HUES48 (cell line): Measurements from ENCODE around the gene TOMM70.

Source experiments
- H3K27ac ChIP-seq: one replicate; pipeline ENCODE4 v1.7.0; 2013; ENCODE audit warnings: low read depth, low read length, inconsistent platforms
- H3K27me3 ChIP-seq: 2 replicates; pipeline ENCODE4 v1.6.1; 2013; ENCODE audit warnings: mild to moderate bottlenecking, low read length; ENCODE audit not compliant: control insufficient read depth, insufficient read depth
- H3K36me3 ChIP-seq: 2 replicates; pipeline ENCODE4 v1.6.1; 2013; ENCODE audit warnings: low read length; ENCODE audit not compliant: control insufficient read depth, insufficient read depth
- H3K4me1 ChIP-seq: 2 replicates; pipeline ENCODE4 v1.6.1; 2013; ENCODE audit warnings: mild to moderate bottlenecking, low read length; ENCODE audit not compliant: control insufficient read depth, insufficient read depth
- H3K4me3 ChIP-seq: 2 replicates; pipeline ENCODE4 v1.5.1; 2013; ENCODE audit warnings: mild to moderate bottlenecking, low read depth, low read length
- H3K9ac ChIP-seq: 2 replicates; pipeline ENCODE4 v1.6.1; 2013; ENCODE audit warnings: mild to moderate bottlenecking, low read depth, low read length, moderate library complexity
- H3K9me3 ChIP-seq: 2 replicates; pipeline ENCODE4 v1.6.1; 2013; ENCODE audit warnings: low read length; ENCODE audit not compliant: control insufficient read depth, insufficient read depth

TOMM70 gene

GRCh38 chr3:100411091-100411982 is 10.4 kb upstream of the TOMM70 start:
- Histone ChIP-seq H3K4me3 (no peak overlapping the region), H3K4me1 (peaks cover 38% of the 10 kb centered on the region), H3K36me3 (peaks cover 6% of the 10 kb centered on the region; the same call in 1 of the 2 replicates), H3K9me3 (no peaks in the 10 kb centered on the region), H3K9ac (no peak overlapping the region), H3K27ac (no peak overlapping the region), H3K27me3 (no peaks in the 10 kb centered on the region)

- Histone ChIP-seq H3K4me3 (no peak overlapping the region; the same call in 1 of the 2 replicates), H3K9me3 (no peaks in the 10 kb centered on the region), H3K36me3 (peaks cover 10% of the 10 kb centered on the region; the same call in 1 of the 2 replicates), H3K27me3 (no peaks in the 10 kb centered on the region), H3K27ac (no peak overlapping the region), H3K9ac (no peak overlapping the region), H3K4me1 (peaks cover 16% of the 10 kb centered on the region)
Measured at GRCh38 chr3:100407977-100408532, 7.2 kb upstream of the TOMM70 start.

- Histone ChIP-seq H3K36me3 (peaks cover 10% of the 10 kb centered on the region; the same call in 1 of the 2 replicates), H3K9me3 (no peaks in the 10 kb centered on the region), H3K4me1 (peaks cover 14% of the 10 kb centered on the region), H3K9ac (no peak overlapping the region), H3K4me3 (no peak overlapping the region), H3K27ac (no peak overlapping the region), H3K27me3 (no peaks in the 10 kb centered on the region)
Measured at GRCh38 chr3:100407164-100407563, 6.3 kb upstream of the TOMM70 start.

- H3K9ac ChIP-seq = no peak overlapping the region
- peaks cover 22% of the 10 kb centered on the region for H3K4me1 ChIP-seq
- H3K27me3 ChIP-seq = no peaks in the 10 kb centered on the region
- peaks cover 4% of the 10 kb centered on the region; the same call in 1 of the 2 replicates for H3K36me3 ChIP-seq
- H3K27ac ChIP-seq = no peak overlapping the region
- H3K9me3 ChIP-seq = no peaks in the 10 kb centered on the region
- H3K4me3 ChIP-seq = peak overlapping the region; percentile 88
Measured at GRCh38 chr3:100404250-100404548, 3.3 kb upstream of the TOMM70 start.

- peak overlapping the region; percentile 91 for H3K9ac ChIP-seq
Measured at GRCh38 chr3:100403362-100404249, 2.7 kb upstream of the TOMM70 start.

GRCh38 chr3:100402891-100403290 is 2.0 kb upstream of the TOMM70 start:
- H3K36me3 ChIP-seq = peaks cover 4% of the 10 kb centered on the region; the same call in 1 of the 2 replicates
- peak overlapping the region; percentile 91 for H3K9ac ChIP-seq
- H3K4me3 ChIP-seq = peak overlapping the region; percentile 88
- peaks cover 17% of the 10 kb centered on the region for H3K4me1 ChIP-seq
- H3K27me3 ChIP-seq = no peaks in the 10 kb centered on the region
- H3K27ac ChIP-seq = no peak overlapping the region
- no peaks in the 10 kb centered on the region for H3K9me3 ChIP-seq

More at GRCh38 chr3:100403362-100404249, 2.7 kb upstream of the TOMM70 start:
- H3K27ac ChIP-seq = peak overlapping the region; percentile 2
- H3K4me3 ChIP-seq = peak overlapping the region; percentile 88
- H3K27me3 ChIP-seq = no peaks in the 10 kb centered on the region
- peaks cover 22% of the 10 kb centered on the region for H3K4me1 ChIP-seq
- peaks cover 4% of the 10 kb centered on the region; the same call in 1 of the 2 replicates for H3K36me3 ChIP-seq
- no peaks in the 10 kb centered on the region for H3K9me3 ChIP-seq

GRCh38 chr3:100402256-100402655 is 1.4 kb upstream of the TOMM70 start:
- Histone ChIP-seq H3K36me3 (peaks cover 4% of the 10 kb centered on the region; the same call in 1 of the 2 replicates), H3K27ac (peak overlapping the region; percentile 96), H3K27me3 (no peaks in the 10 kb centered on the region), H3K4me3 (peak overlapping the region; percentile 88), H3K9ac (peak overlapping the region; percentile 91), H3K9me3 (no peaks in the 10 kb centered on the region), H3K4me1 (peaks cover 16% of the 10 kb centered on the region; the same call in 1 of the 2 replicates)

- no peaks in the 10 kb centered on the region for H3K27me3 ChIP-seq
- H3K27ac ChIP-seq = peak overlapping the region; percentile 96
- peak overlapping the region; percentile 88 for H3K4me3 ChIP-seq
- no peaks in the 10 kb centered on the region for H3K9me3 ChIP-seq
- H3K36me3 ChIP-seq = peaks cover 4% of the 10 kb centered on the region; the same call in 1 of the 2 replicates
- peak overlapping the region; percentile 91 for H3K9ac ChIP-seq
- peaks cover 16% of the 10 kb centered on the region; the same call in 1 of the 2 replicates for H3K4me1 ChIP-seq
Measured at GRCh38 chr3:100401674-100402041, 769 bp upstream of the TOMM70 start.

GRCh38 chr3:100400419-100400779 is 490 bp downstream of the TOMM70 start:
- H3K4me3 ChIP-seq = peak overlapping the region; percentile 88
- H3K27me3 ChIP-seq = no peaks in the 10 kb centered on the region
- peaks cover 4% of the 10 kb centered on the region; the same call in 1 of the 2 replicates for H3K36me3 ChIP-seq
- H3K27ac ChIP-seq = peak overlapping the region; percentile 96
- peak overlapping the region; percentile 91 for H3K9ac ChIP-seq
- H3K4me1 ChIP-seq = peaks cover 16% of the 10 kb centered on the region; the same call in 1 of the 2 replicates
- no peaks in the 10 kb centered on the region for H3K9me3 ChIP-seq

- no peaks in the 10 kb centered on the region for H3K36me3 ChIP-seq
- no peak overlapping the region for H3K27ac ChIP-seq
- no peak overlapping the region for H3K9ac ChIP-seq
- H3K9me3 ChIP-seq = no peaks in the 10 kb centered on the region
- H3K27me3 ChIP-seq = no peaks in the 10 kb centered on the region
- H3K4me3 ChIP-seq = peak overlapping the region; percentile 88
- H3K4me1 ChIP-seq = peaks cover 16% of the 10 kb centered on the region; the same call in 1 of the 2 replicates
Measured at GRCh38 chr3:100399341-100400071, 1.4 kb downstream of the TOMM70 start.
